Adrenal gland (tissue), 5 donors: ENCODE data around the gene PGM1.

ENCODE experiments used
- POLR2A ChIP-seq, 2 donors: fragments of 450-650 bp; IDR thresholded peaks; one replicate each; pipeline ENCODE4 v1.6.1; 2017; ENCODE audit warnings: antibody characterized with exemption in 2 of 2, mild to moderate bottlenecking in 2 of 2, moderate library complexity in 1 of 2
- TF ChIP-seq, protein P1 (sequence below), 6 experiments: fragments of 450-650 bp in 4 of 6; fragments of 200-600 bp in 2 of 6; sonication (generic) in 1 of 6; IDR thresholded peaks; 1 replicate in 5 of 6; 2 replicates in 1 of 6; pipeline versions ENCODE4 v1.5.1 to v1.8.0; 2016 to 2021; ENCODE audit warnings: antibody characterized with exemption in 6 of 6, mild to moderate bottlenecking in 2 of 6, moderate library complexity in 1 of 6
- donor health status: DM: no; HTN: no; CAD: no.

DNA sequence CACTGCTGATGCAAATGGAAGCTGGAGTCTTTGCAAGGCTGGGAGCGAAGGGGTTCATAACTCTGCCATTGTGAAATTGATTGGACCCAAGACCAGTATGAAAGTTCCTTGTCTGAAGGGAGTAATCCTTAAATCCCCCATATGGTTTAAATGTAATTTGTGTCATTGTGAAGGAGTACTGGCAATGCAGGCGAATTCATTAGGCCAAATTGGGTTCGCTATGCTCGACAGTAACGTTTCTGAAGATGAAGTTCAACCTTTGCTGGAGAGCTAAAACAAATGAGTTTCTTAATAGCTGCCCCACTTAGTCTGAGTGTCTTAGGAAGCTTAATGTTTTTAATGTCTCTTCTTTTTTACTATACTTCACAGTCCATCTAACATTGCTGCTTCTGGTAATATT, 27.5 kb downstream of the PGM1 start:
- TF ChIP-seq POLR2A (IDR thresholded peaks at IDR 0.05) = no peak
- TF ChIP-seq, protein P1, sequence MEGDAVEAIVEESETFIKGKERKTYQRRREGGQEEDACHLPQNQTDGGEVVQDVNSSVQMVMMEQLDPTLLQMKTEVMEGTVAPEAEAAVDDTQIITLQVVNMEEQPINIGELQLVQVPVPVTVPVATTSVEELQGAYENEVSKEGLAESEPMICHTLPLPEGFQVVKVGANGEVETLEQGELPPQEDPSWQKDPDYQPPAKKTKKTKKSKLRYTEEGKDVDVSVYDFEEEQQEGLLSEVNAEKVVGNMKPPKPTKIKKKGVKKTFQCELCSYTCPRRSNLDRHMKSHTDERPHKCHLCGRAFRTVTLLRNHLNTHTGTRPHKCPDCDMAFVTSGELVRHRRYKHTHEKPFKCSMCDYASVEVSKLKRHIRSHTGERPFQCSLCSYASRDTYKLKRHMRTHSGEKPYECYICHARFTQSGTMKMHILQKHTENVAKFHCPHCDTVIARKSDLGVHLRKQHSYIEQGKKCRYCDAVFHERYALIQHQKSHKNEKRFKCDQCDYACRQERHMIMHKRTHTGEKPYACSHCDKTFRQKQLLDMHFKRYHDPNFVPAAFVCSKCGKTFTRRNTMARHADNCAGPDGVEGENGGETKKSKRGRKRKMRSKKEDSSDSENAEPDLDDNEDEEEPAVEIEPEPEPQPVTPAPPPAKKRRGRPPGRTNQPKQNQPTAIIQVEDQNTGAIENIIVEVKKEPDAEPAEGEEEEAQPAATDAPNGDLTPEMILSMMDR (IDR thresholded peaks at IDR 0.05) = no peak
